Heart left ventricle (tissue), 16 donors: ENCODE data around the gene NXPH3. TPM values are rescaled to one million over a fixed set of nuclear protein-coding genes. Genes with fewer than 3 reads are reported as not detected.

Experiments
- ATAC-seq, 4 donors: fragments of 200-7000 bp; cut with Tn5 transposase; one replicate each; pipeline ENCODE4 v1.9.1; 2020 to 2022; ENCODE audit warnings: moderate library complexity in 4 of 4, mild to moderate bottlenecking in 3 of 4, moderate number of reproducible peaks in 1 of 4
- DNase-seq, 5 donors: peaks; one replicate each; pipeline ENCODE4 v3.0.0-alpha.2; 2020
- H3K27ac ChIP-seq, 12 donors: fragments of 200-600 bp; sonication (generic) in 4 of 12; one replicate each; pipeline versions ENCODE4 v1.5.0 to v1.8.0; 2016 to 2022; ENCODE audit warnings: mild to moderate bottlenecking in 2 of 12
- H3K27me3 ChIP-seq, 9 donors: fragments of 200-600 bp; sonication (generic) in 2 of 9; one replicate each; pipeline versions ENCODE4 v1.5.1 to v1.8.0; 2016 to 2022; ENCODE audit warnings: mild to moderate bottlenecking in 3 of 9
- H3K36me3 ChIP-seq, 9 donors: fragments of 200-600 bp; sonication (generic) in 2 of 9; one replicate each; pipeline versions ENCODE4 v1.5.0 to v1.8.0; 2018 to 2022; ENCODE audit warnings: mild to moderate bottlenecking in 2 of 9
- H3K4me1 ChIP-seq, 12 donors: fragments of 200-600 bp; sonication (generic) in 4 of 12; one replicate each; pipeline versions ENCODE4 v1.5.0 to v1.8.0; 2016 to 2022; ENCODE audit warnings: mild to moderate bottlenecking in 3 of 12
- H3K4me3 ChIP-seq, 12 donors: fragments of 200-600 bp; sonication (generic) in 4 of 12; one replicate each; pipeline versions ENCODE4 v1.5.0 to v1.8.0; 2017 to 2022; ENCODE audit warnings: mild to moderate bottlenecking in 9 of 12, moderate library complexity in 4 of 12
- H3K9me3 ChIP-seq, 12 donors: fragments of 200-600 bp; sonication (generic) in 4 of 12; one replicate each; pipeline versions ENCODE4 v1.5.0 to v1.8.0; 2016 to 2022; ENCODE audit warnings: mild to moderate bottlenecking in 1 of 12
- CTCF ChIP-seq, 12 donors: fragments of 200-600 bp; sonication (generic) in 4 of 12; IDR thresholded peaks; one replicate each; pipeline versions ENCODE4 v1.5.0 to v1.8.0; 2018 to 2022; ENCODE audit warnings: antibody characterized with exemption in 12 of 12, mild to moderate bottlenecking in 5 of 12
- POLR2A ChIP-seq, 2 donors: fragments of 450-650 bp; IDR thresholded peaks; one replicate each; pipeline ENCODE4 v1.6.1; 2017; ENCODE audit warnings: antibody characterized with exemption in 2 of 2, mild to moderate bottlenecking in 2 of 2, moderate library complexity in 2 of 2
- WGBS, 4 donors: extraction: QIAGEN DNeasy Blood & Tissue Kit in 2 of 4; methylation state at CpG; one replicate each; pipeline versions ENCODE4 v1.1.5 to v1.1.7; 2013 to 2018; 5-methylcytosine and 5-hydroxymethylcytosine counted together
- intact Hi-C, 10 donors: fragments of 100-400 bp; cut with DNase I; formaldehyde crosslinking; loops; one replicate each; pipeline versions ENCODE4 v1.11.1 to v1.14.2; 2022
- polyA plus RNA-seq, 2 donors: library from polyadenylated mRNA; stranded (reverse); fragments of 200-250 nt; gene quantifications; one replicate each; pipeline ENCODE4 v1.2.3, GENCODE V29; 2013
- total RNA-seq, 9 donors: library from RNA; depleted of rRNA in 2 of 9; stranded (reverse); fragments of >200 nt in 2 of 9; fragmentation: NEBNext Ultra II Directional in 3 of 9; extraction: Animal tissue kit (Norgen Biotek cat#: 25700) in 3 of 9; gene quantifications; one replicate each; pipeline versions ENCODE4 v1.1.0 to v1.2.4, GENCODE V29; 2016 to 2023
- donor health status: ischemic (EF 13 %, LVEDD 7.1; RV severe dilation, severe dysfunction).
- donor health status: healthy with polysubstance abuse.
- donor health status: DM: no; HTN: yes; CAD: no.
- donor health status: DM: no; HTN: no; CAD: no.
- donor health status: ischemic (EF 25% LVEDD 6.9; RV normal size, moderate dysfunction).
- donor health status: ischemic (EF 25% LVEDD 5.7; RV mildly dilated, moderate dysfunction).
- donor health status: healthy.
- donor health status: DM: yes; HTN: yes; CAD: no.
- donor health status: ischemic (EF 35%, LVEDD 5.7; RV mildly dilated, moderate dysfunction).
- donor health status: nonischemic (EF 11% LVEDD 7.7; RV severe dilation, severe dysfunction).
- donor health status: DM: yes; HTN: yes; CAD: no.
- donor health status: PGD.
- donor health status: ischemic (EF 29% LVEDD 5.4; RV normal size, mild dysfunction).
- donor health status: nonischemic (EF 23%, LVEDD 6.1; RV moderate dilation, normal function).

Gene NXPH3
- total and polyA plus RNA-seq, 11 donors = 2.5 to 7.9 (median 4.5) TPM

- Histone ChIP-seq H3K27me3 (no peaks in the 10 kb centered on the region), H3K9me3 (no peaks in the 10 kb centered on the region), H3K36me3 (peaks cover 0 to 40% (median 33%) of the 10 kb centered on the region in 9 donors), H3K4me1 (peaks cover 0 to 7% (median 0%) of the 10 kb centered on the region in 12 donors), H3K4me3 (no peak overlapping the region), H3K27ac (no peak overlapping the region)
- no peak for DNase-seq
- intact Hi-C loops = no loop called here
- TF ChIP-seq CTCF (IDR thresholded peaks at IDR 0.05) = no peak
- TF ChIP-seq POLR2A (IDR thresholded peaks at IDR 0.05) = no peak
- ATAC-seq = no peak
- 93 to 98% (median 97%) methylated on average over 4 of the region's 4 CpGs for WGBS, 4 donors
Observed at GRCh38 chr17:49590874-49591273, 15.2 kb downstream of the NXPH3 start.

GRCh38 chr17:49592263-49592662 is 16.6 kb downstream of the NXPH3 start:
- H3K27me3 ChIP-seq = no peaks in the 10 kb centered on the region
- H3K9me3 ChIP-seq = no peaks in the 10 kb centered on the region
- no peak overlapping the region for H3K4me3 ChIP-seq
- ATAC-seq = no peak
- WGBS, 4 donors = 87 to 90% (median 89%) methylated on average over 3 of the region's 3 CpGs
- intact Hi-C loops = no loop called here
- peaks cover 0 to 15% (median 4%) of the 10 kb centered on the region in 12 donors for H3K4me1 ChIP-seq
- DNase-seq = no peak
- no peak for TF ChIP-seq CTCF (IDR thresholded peaks at IDR 0.05)
- TF ChIP-seq POLR2A (IDR thresholded peaks at IDR 0.05) = no peak
- H3K36me3 ChIP-seq = peaks cover 0 to 54% (median 45%) of the 10 kb centered on the region in 9 donors
- no peak overlapping the region for H3K27ac ChIP-seq

GRCh38 chr17:49595328-49595727 is 19.7 kb downstream of the NXPH3 start:
- Histone ChIP-seq H3K27me3 (no peaks in the 10 kb centered on the region), H3K27ac (peak overlapping the region in 2 of 12 donors; percentile 12 to 16), H3K36me3 (peaks cover 0 to 84% (median 72%) of the 10 kb centered on the region in 9 donors), H3K4me3 (no peak overlapping the region), H3K9me3 (no peaks in the 10 kb centered on the region), H3K4me1 (peaks cover 0 to 25% (median 16%) of the 10 kb centered on the region in 12 donors)
- no peak for TF ChIP-seq CTCF (IDR thresholded peaks at IDR 0.05)
- no peak for TF ChIP-seq POLR2A (IDR thresholded peaks at IDR 0.05)
- intact Hi-C loops = no loop called here
- no peak for DNase-seq
- no peak for ATAC-seq
- 93 to 96% (median 94%) methylated on average over 4 of the region's 4 CpGs for WGBS, 4 donors

- H3K4me3 ChIP-seq = no peak overlapping the region
- peak overlapping the region in 5 of 12 donors; percentile 12 to 49 (median 17) for H3K27ac ChIP-seq
- WGBS, 4 donors = 80 to 85% (median 82%) methylated on average over 4 of the region's 4 CpGs
- H3K27me3 ChIP-seq = no peaks in the 10 kb centered on the region
- peaks cover 0 to 25% (median 16%) of the 10 kb centered on the region in 12 donors for H3K4me1 ChIP-seq
- H3K36me3 ChIP-seq = peaks cover 0 to 84% (median 78%) of the 10 kb centered on the region in 9 donors
- intact Hi-C loops = no loop called here
- ATAC-seq (peak in 2 of 4 donors; percentile 33 to 39), DNase-seq (no peak)
- H3K9me3 ChIP-seq = no peaks in the 10 kb centered on the region
- no peak for TF ChIP-seq POLR2A (IDR thresholded peaks at IDR 0.05)
- TF ChIP-seq CTCF (IDR thresholded peaks at IDR 0.05) = no peak
Observed at GRCh38 chr17:49595980-49596379, 20.3 kb downstream of the NXPH3 start.
